ENCODE results near the gene TBC1D22B.
"Not testable (repeated sequence)": the region's sequence is repeated elsewhere in the genome, so short reads cannot be mapped to it uniquely, and the experiment has no call there.

The TBC1D22B gene

DNA sequence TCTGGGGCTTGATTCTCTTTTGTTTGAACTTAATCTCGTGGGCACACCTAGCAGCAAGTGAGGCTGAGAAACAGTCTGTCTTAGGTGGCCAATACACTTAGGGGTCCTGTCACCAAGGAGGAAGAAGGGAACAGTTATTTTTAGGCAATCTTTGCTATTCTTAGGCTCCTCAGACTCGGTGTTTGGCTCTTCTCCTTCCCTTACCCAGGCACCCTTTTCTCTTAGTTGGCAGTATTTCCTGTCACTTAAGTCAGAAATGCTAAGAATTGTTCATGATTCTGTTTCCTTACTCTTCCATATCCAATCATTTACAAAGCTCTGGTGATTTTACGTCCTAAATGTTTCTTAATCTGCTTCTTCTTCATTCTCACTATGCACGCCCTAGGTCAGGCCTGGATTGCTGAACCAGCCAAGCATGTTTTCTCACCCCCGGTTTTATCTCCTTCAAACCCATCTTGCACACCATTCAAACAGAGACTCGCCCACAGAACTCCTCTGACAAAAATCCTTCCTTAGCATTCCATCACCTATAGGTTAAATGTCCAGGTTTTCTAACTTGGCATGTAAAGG is 45.6 kb downstream of the TBC1D22B start:
- DNase-seq (ENCODE audit: low read depth in 2 of 2) = no peak

- no peak for DNase-seq (ENCODE audit: low read depth in 2 of 2)
These were observed 46.4 kb downstream of the TBC1D22B start for GRCh38 chr6:37303891-37304503.

GRCh38 chr6:37304766-37305165 is 47.2 kb downstream of the TBC1D22B start:
- no peak for DNase-seq (ENCODE audit: low read depth in 2 of 2)

DNA sequence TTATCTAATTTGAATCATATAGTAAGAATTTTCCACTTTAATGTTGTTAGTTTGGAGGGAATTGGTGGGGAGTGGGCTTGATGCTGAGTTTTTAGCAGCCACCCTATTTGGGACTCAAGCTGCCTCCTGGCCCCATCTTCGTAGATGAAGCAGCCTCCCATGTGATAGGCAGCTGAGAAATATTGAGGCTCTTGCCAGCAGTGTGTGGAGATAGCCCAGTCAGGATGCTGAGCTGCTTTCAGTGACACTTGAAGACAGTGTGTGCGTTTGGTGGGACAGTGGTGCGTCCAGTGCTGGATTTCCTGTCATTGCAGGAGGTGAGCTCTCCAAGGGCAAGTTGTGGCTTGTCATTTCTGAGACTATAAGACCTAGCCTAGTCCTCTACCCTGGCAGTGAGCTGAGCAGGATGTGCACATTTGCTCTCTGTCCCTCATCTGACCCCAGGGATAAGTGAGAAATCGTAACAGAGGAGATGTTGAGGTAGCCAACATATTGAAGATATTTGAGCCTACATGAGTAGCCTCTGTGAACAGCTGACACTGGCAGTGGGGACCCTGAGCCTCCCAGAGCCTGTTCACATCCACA is 48.4 kb downstream of the TBC1D22B start:
- no peak for DNase-seq (ENCODE audit: low read depth in 2 of 2)

- no peak for DNase-seq (ENCODE audit: low read depth in 2 of 2)
These were observed 49.2 kb downstream of the TBC1D22B start for GRCh38 chr6:37306624-37307222.

GRCh38 chr6:37307484-37307883 is 49.9 kb downstream of the TBC1D22B start:
- not testable (repeated sequence) for DNase-seq (ENCODE audit: low read depth in 2 of 2)

DNA sequence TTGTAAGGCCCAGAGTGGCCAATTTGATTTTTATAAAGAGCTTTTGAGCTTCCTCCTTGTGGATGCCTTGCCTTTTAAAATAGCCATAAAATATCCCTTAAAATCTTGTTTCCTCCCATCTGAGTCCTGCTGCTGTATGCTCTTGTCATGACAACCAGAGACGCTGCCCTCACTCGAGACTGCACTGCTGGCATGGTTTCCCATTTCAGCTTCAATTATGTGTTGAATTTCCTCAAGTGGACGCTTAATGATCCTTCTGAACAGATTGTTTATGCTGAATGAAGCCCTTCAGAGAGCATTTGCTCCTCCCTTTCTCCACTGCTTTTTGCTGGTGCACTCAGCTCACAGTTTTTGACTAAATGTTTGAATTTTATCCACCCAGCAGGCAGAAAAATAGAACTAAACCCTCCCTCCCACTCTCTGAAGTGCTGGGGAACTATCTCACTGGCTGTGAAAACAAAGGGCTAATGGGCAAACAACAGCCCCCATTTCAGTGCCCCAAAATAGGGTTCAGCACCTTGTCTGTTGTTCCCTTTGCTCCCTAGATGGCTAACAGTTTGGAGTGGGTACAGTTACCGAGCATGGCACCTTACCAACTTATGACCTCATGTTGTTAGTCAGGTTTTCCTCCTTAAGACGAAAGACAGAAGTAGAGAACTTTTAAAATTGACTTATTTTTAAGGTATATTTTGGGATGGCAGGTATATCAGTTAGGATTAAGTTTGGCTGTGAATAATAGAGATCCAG is 50.7 kb downstream of the TBC1D22B start:
- no peak for DNase-seq (ENCODE audit: low read depth in 2 of 2)

GRCh38 chr6:37309046-37309445 is 51.5 kb downstream of the TBC1D22B start:
- DNase-seq (ENCODE audit: low read depth in 2 of 2) = no peak

- no peak for DNase-seq (ENCODE audit: low read depth in 2 of 2)
These were observed 52.1 kb downstream of the TBC1D22B start for GRCh38 chr6:37309692-37310091.

- no peak for DNase-seq (ENCODE audit: low read depth in 2 of 2)
These were observed 53.4 kb downstream of the TBC1D22B start for GRCh38 chr6:37310966-37311365.

GRCh38 chr6:37311741-37312473 is 54.3 kb downstream of the TBC1D22B start:
- no peak for DNase-seq (ENCODE audit: low read depth in 2 of 2)

- DNase-seq (ENCODE audit: low read depth in 2 of 2) = no peak
These were observed 56.3 kb downstream of the TBC1D22B start for GRCh38 chr6:37313723-37314486.

DNA sequence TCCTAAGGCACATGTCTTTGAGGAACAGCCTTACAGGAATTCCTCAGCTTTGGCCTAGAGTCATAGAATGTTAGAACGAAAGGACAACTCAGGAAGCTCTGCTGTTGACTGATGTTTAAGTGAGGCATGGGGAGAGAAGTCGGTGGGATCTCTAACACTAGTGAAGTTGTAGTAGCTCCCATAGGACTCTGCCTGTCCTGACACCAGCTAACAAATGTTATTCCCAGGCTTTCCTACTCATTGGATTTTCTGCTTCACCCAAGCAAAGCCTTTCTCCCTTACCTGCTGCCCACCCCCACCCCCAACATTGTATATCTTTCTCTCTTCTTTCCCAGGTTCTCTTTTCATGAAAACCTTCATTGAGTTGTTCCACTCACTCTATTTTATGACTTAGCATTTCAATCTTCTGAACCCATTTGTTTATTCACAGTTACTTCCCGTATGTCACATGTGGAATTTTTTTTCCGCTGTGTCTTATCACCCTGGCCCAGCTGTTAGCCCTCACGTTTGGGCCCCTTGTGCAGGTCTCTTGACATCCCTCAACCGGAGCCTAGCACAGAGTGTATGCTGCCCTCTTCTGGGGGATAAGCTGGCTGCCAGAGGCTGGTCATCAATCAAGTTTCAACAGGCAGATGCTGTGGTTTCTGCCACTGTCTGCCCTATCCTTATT is 57.0 kb downstream of the TBC1D22B start:
- DNase-seq (ENCODE audit: low read depth in 2 of 2) = peak in 1 of 2 donors; percentile 22

DNA sequence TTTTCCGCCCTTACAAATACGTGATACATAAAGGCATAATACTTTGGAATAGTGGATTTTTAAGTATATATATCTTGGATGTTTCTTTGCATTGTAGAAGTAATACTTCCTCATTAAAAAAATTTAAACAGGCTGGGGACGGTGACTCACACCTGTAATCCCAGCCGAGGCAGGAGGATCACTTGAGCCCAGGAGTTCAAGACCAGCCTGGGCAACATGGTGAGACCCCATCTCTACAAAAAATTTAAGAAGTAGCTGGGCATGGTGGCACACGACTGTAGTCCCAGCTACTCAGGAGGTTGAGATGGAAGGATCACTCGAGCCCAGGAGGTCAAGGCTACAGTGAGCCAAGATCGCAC is 57.6 kb downstream of the TBC1D22B start:
- no peak for DNase-seq (ENCODE audit: low read depth in 2 of 2)

- no peak for DNase-seq (ENCODE audit: low read depth in 2 of 2)
These were observed 58.5 kb downstream of the TBC1D22B start for GRCh38 chr6:37316071-37316470.

DNA sequence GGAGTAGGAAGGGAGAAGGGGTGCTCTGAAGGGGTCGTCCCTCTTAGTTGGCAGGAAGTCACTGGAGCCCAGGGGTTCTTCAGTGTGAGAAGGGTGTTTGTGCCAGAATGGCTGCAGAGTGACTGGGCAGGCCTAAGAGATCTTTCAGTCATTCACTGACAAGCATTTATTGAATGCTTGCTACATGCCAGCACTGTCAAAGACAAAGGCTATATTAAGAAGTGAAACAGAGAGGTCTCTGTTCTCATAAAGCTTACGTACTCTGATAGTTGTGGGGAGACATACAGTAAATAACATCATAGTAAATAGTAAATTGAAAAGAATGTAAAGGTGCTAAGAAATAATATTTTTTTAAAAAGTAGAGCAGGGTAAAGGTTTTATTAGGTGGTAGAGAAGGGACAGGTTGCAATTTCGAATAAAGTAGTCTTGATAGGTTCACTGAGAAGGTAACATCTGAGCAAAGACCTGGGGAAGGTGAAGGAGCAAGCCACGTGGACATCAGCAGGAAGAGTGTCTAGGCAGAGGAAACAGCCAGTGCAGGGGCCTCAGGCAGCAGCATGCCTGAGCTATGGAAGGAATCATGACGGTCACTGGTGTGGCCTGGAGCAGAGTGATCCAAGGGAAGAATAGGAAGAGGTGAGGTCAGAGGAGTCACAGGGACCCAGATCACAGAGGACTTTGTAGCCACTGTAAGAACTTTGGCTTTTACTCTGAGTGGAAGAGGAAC is 59.9 kb downstream of the TBC1D22B start:
- no peak for DNase-seq (ENCODE audit: low read depth in 2 of 2)

GRCh38 chr6:37319156-37319555 is 61.6 kb downstream of the TBC1D22B start:
- no peak for DNase-seq (ENCODE audit: low read depth in 2 of 2)

GRCh38 chr6:37319856-37320480 is 62.4 kb downstream of the TBC1D22B start:
- DNase-seq (ENCODE audit: low read depth in 2 of 2) = no peak

GRCh38 chr6:37320646-37321045 is 63.1 kb downstream of the TBC1D22B start:
- DNase-seq (ENCODE audit: low read depth in 2 of 2) = no peak
